PC-3 (cell line): Measurements from ENCODE around the gene ZNRF2. TPM values are rescaled to one million over a fixed set of nuclear protein-coding genes. Genes with fewer than 3 reads are reported as not detected.

Experiments
- ATAC-seq: fragments of 200-7000 bp; cut with Tn5 transposase; 2 replicates; pipeline ENCODE4 v1.9.1; 2020; ENCODE audit warnings: mild to moderate bottlenecking, moderate library complexity
- BruUV-seq: library from RNA; stranded (reverse); fragments of 400-500 nt; replicated peaks from 2 replicates; lab custom pipeline; 2021; lab: Mats Ljungman, UMichigan
- CTCF ChIA-PET: fragments of 300-600 bp; sonication (Branson Sonifier 250); formaldehyde crosslinking; loops from one replicate; lab custom pipeline; 2022; ENCODE audit warnings: antibody characterized with exemption; lab: Charles Lee
- POLR2A ChIA-PET: fragments of 300-600 bp; sonication (Branson Sonifier 250); formaldehyde crosslinking; loops from one replicate; lab custom pipeline; 2022; ENCODE audit warnings: antibody characterized with exemption; ENCODE audit not compliant: unreplicated experiment; lab: Charles Lee
- DNase-seq: peaks from one replicate; pipeline ENCODE4 v3.0.0-alpha.2; 2015
- H2AFZ ChIP-seq: fragments of 300-600 bp; sonication (generic); 2 replicates; pipeline ENCODE4 v1.6.0; 2016; ENCODE audit warnings: antibody characterized with exemption, low read length
- H3F3A ChIP-seq: fragments of 300-600 bp; sonication (generic); one replicate; pipeline ENCODE4 v1.6.0; 2017; ENCODE audit warnings: antibody characterized with exemption, low read length, control low read depth, mild to moderate bottlenecking; ENCODE audit not compliant: unreplicated experiment
- H3K27ac ChIP-seq: fragments of 300-600 bp; sonication (generic); 2 replicates; pipeline ENCODE4 v1.5.1; 2016; ENCODE audit warnings: mild to moderate bottlenecking, low read length
- H3K27me3 ChIP-seq: fragments of 300-600 bp; sonication (generic); 2 replicates; pipeline ENCODE4 v1.6.1; 2016; ENCODE audit warnings: low read length, mixed read lengths
- H3K36me3 ChIP-seq: fragments of 300-600 bp; sonication (generic); 2 replicates; pipeline ENCODE4 v1.6.1; 2016; ENCODE audit warnings: low read depth, mixed run types, low read length, mixed read lengths
- H3K4me1 ChIP-seq: fragments of 300-600 bp; sonication (generic); 2 replicates; pipeline ENCODE4 v1.5.1; 2016; ENCODE audit warnings: low read length; ENCODE audit not compliant: insufficient read depth
- H3K4me2 ChIP-seq: fragments of 300-600 bp; sonication (generic); 2 replicates; pipeline ENCODE4 v1.6.0; 2016; ENCODE audit warnings: low read length
- H3K4me3 ChIP-seq: fragments of 300-600 bp; sonication (generic); 2 replicates; pipeline ENCODE4 v1.5.1; 2016; ENCODE audit warnings: mild to moderate bottlenecking, low read length, mixed read lengths
- H3K79me2 ChIP-seq: fragments of 300-600 bp; sonication (generic); 2 replicates; pipeline ENCODE4 v1.6.1; 2017; ENCODE audit warnings: low read length, mixed read lengths
- H3K9ac ChIP-seq: fragments of 300-600 bp; sonication (generic); 2 replicates; pipeline ENCODE4 v1.6.0; 2016; ENCODE audit warnings: mild to moderate bottlenecking, low read length
- H3K9me2 ChIP-seq: fragments of 300-600 bp; sonication (generic); replicated peaks from 2 replicates; pipeline ENCODE4 v1.6.1; 2016; ENCODE audit warnings: mixed run types, low read length, mixed read lengths
- H3K9me3 ChIP-seq: fragments of 300-600 bp; sonication (generic); 2 replicates; pipeline ENCODE4 v1.6.1; 2016; ENCODE audit warnings: low read length, mixed read lengths
- H4K20me1 ChIP-seq: fragments of 300-600 bp; sonication (generic); 2 replicates; pipeline ENCODE4 v1.6.1; 2016; ENCODE audit warnings: low read length, mixed read lengths
- CTCF ChIP-seq: fragments of 300-600 bp; sonication (generic); conservative IDR thresholded peaks from 2 replicates; pipeline ENCODE4 v1.5.1; 2017; ENCODE audit warnings: antibody characterized with exemption, low read depth, mild to moderate bottlenecking, low read length
- EZH2 ChIP-seq: fragments of 300-600 bp; sonication (generic); IDR thresholded peaks from one replicate; pipeline ENCODE4 v1.6.1; 2017; ENCODE audit warnings: antibody characterized with exemption, mild to moderate bottlenecking, low read length; ENCODE audit not compliant: unreplicated experiment
- EZH2phosphoT487 ChIP-seq: fragments of 300-600 bp; sonication (generic); IDR thresholded peaks from 2 replicates; pipeline ENCODE4 v1.6.1; 2018; ENCODE audit warnings: mild to moderate bottlenecking, antibody characterized with exemption, low read length, borderline replicate concordance
- intact Hi-C: fragments of 100-400 bp; cut with micrococcal nuclease; formaldehyde crosslinking; loops from 2 replicates; pipeline ENCODE4 v1.9.0; 2023
- total RNA-seq: library from RNA; depleted of rRNA; stranded (reverse); fragments of >200 nt; gene quantifications from 2 replicates; pipeline ENCODE4 v1.2.3, GENCODE V29; 2014

The ZNRF2 gene
- total RNA-seq, 1 experiment from 2014 or later, result 13.1 TPM

- ChIA-PET CTCF (no interaction called here), POLR2A (no interaction called here)
- no peak for TF ChIP-seq EZH2
- TF ChIP-seq EZH2phosphoT487, result no peak
- no peak for TF ChIP-seq CTCF
- BruUV-seq, result no TSS peak
- DNase-seq (no peak), ATAC-seq (no peak)
- Histone ChIP-seq H3K27me3 (no peaks in the 10 kb centered on the region), H3K36me3 (no peaks in the 10 kb centered on the region), H3K9me2 (no peaks in the 10 kb centered on the region), H3K27ac (no peak overlapping the region), H3K9ac (no peak overlapping the region), H2AFZ (no peak overlapping the region), H4K20me1 (no peaks in the 10 kb centered on the region), H3K4me1 (no peaks in the 10 kb centered on the region), H3K9me3 (no peaks in the 10 kb centered on the region), H3F3A (no peaks in the 10 kb centered on the region), H3K4me2 (no peak overlapping the region), H3K4me3 (no peak overlapping the region), H3K79me2 (no peaks in the 10 kb centered on the region)
- intact Hi-C loops, result loop anchor here (5.0 kb wide), 2 partner anchors 151 to 774 kb away; no protein-coding TSS in a partner anchor
These were observed 126.8 kb downstream of the ZNRF2 start for GRCh38 chr7:30411173-30411572.

GRCh38 chr7:30411897-30412296 is 127.5 kb downstream of the ZNRF2 start:
- no peak overlapping the region for H3K4me2 ChIP-seq
- no peak for ATAC-seq
- H4K20me1 ChIP-seq, result no peaks in the 10 kb centered on the region
- DNase-seq, result no peak
- TF ChIP-seq EZH2phosphoT487, result no peak
- TF ChIP-seq CTCF, result no peak
- TF ChIP-seq EZH2, result no peak
- H3K36me3 ChIP-seq, result no peaks in the 10 kb centered on the region
- H3K79me2 ChIP-seq, result no peaks in the 10 kb centered on the region
- no peaks in the 10 kb centered on the region for H3K9me3 ChIP-seq
- H3K4me1 ChIP-seq, result no peaks in the 10 kb centered on the region
- H3K27ac ChIP-seq, result no peak overlapping the region
- H3K27me3 ChIP-seq, result no peaks in the 10 kb centered on the region
- intact Hi-C loops, result loop anchor here (2.0 to 5.0 kb wide), 3 partner anchors 127 to 775 kb away; partner anchors contain the start of gene ZNRF2
- H3K9me2 ChIP-seq, result no peaks in the 10 kb centered on the region
- H3F3A ChIP-seq, result no peaks in the 10 kb centered on the region
- CTCF ChIA-PET, result interaction anchor here (0.9 kb wide), 1 partner anchor 247 kb away, joined by 3 read pairs; no protein-coding TSS in a partner anchor
- no peak overlapping the region for H3K4me3 ChIP-seq
- H2AFZ ChIP-seq, result no peak overlapping the region
- no peak overlapping the region for H3K9ac ChIP-seq
- BruUV-seq, result no TSS peak
- POLR2A ChIA-PET, result no interaction called here

- POLR2A ChIA-PET, result no interaction called here
- Histone ChIP-seq H3K9ac (no peak overlapping the region), H3K36me3 (no peaks in the 10 kb centered on the region), H3F3A (no peaks in the 10 kb centered on the region), H3K4me2 (no peak overlapping the region), H3K79me2 (no peaks in the 10 kb centered on the region), H3K27me3 (no peaks in the 10 kb centered on the region), H3K4me1 (no peaks in the 10 kb centered on the region), H3K27ac (no peak overlapping the region), H3K9me2 (no peaks in the 10 kb centered on the region), H3K9me3 (no peaks in the 10 kb centered on the region), H4K20me1 (no peaks in the 10 kb centered on the region), H2AFZ (peak overlapping the region; percentile 60; the same call in 1 of the 2 replicates), H3K4me3 (no peak overlapping the region)
- CTCF ChIA-PET, result interaction anchor here (0.6 kb wide), 1 partner anchor 137 kb away, joined by 4 read pairs; no protein-coding TSS in a partner anchor
- intact Hi-C loops, result loop anchor here (1.0 to 5.0 kb wide), 6 partner anchors 61 to 776 kb away; partner anchors contain the start of gene ZNRF2
- ATAC-seq (peak; percentile 95), DNase-seq (peak; percentile 85)
- BruUV-seq, result no TSS peak
- TF ChIP-seq EZH2phosphoT487, result no peak
- TF ChIP-seq CTCF, result peak; percentile 83
These were observed 128.5 kb downstream of the ZNRF2 start for GRCh38 chr7:30412782-30413504.
